ENCODE data around the gene UBE3B.

The UBE3B gene

DNA sequence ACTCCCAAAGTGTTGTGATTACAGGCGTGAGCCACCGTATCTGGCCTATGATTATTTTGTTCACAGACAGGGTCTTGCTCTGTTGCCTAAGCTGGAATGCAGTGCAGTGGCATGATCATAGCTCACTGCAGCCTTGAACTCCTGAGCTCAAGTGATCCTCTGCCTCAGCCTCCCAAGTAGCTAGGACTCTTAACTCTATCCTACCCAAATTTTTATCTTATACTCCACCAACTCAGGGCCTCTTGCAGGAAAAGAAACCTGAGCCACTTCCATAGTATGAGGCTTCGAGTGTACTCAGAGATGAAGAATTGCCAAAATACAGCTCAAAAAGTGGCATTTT lies 95.0 kb downstream of the UBE3B start:
- no peak for DNase-seq (ENCODE audit: low read depth, low spot score)

DNA sequence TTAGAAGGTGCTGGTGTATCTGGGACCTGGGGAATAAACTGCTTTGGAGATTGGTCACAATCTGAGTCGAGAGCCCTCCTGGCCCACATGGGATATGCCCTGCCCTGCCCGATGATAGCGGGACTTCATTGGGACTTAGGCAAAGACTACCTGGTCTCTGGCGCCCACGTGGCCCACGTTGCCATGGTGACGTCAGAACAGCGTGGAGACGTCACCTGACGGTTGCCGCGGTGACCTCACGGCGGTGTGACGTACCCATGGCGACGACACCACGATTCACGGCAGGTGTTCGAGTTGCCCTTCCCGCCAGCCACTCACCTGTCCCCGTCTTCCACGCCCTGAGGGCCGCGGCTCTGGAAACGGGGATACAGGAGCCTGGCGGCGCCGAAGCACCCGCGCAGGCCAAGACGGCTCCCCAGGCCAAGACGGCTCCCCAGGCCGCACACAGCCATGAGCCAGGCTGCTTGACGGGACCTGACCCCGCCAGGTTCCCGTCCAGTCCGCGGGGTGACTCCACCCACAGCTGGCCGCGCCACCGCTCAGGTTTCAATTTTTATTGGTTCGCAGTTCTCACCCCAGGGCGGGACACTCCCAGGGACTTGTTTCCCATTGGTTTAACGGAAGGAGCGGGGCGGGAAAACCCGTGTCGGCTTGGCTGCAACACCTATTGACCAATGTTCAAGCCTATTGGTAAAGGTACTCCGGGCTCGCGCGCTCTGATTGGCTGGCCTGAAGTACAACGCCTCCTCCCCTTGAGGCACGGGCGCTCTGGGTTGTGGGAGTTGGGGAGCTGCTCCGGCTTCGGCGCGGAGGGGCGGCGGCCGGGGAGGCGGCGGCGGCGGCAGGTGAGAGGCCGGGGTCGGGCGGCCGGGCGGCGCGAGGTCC lies 95.8 kb downstream of the UBE3B start, which contains the start of the genes MMAB and MVK:
Gene MMAB, minus strand, starts transcription at position 476 of the 885 bp plus-strand sequence. Its CDS starts 24 bp downstream, at position 452.
Gene MVK, plus strand, starts transcription at position 766 of the 885 bp plus-strand sequence. CDS start 1,029 bp downstream, outside the sequence.
- DNase-seq (ENCODE audit: low read depth, low spot score): peak; percentile 99

DNA sequence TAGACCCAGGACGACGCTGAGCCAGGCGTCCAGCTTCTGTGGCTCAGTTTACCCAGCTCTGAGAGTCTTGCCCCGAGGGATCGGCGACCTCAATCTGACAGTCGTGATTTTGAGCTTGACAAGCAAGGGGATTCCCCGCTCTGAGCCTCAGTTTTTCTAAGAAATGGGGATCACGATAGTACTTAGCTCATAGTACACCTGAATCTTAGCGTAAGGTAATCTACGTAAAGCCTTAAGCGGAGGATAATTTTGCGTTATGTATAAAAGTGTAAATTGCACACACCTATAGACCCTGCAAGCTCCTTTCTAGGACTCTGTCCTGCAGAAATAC lies 96.4 kb downstream of the UBE3B start:
- DNase-seq (ENCODE audit: low read depth, low spot score): no peak

DNA sequence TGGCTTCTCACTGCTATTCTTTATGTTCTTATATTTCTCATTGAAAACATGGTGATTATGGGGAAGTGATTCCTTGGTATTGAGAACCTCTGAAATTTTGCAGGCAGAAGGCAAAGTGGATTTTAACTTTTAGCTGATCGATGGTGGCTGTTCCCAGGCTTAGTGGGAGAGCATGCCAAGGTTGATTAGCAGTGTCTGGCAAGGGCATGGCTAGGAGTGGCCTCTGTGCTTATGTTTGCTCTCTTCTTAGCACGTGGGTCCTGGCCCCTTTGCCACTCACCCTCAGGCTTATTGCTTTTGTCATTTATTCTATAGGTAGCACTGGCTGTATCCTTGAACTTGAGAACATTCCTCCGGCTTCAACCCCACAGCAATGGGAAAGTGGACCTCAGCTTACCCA lies 98.2 kb downstream of the UBE3B start:
- no peak for DNase-seq (ENCODE audit: low read depth, low spot score)

DNA sequence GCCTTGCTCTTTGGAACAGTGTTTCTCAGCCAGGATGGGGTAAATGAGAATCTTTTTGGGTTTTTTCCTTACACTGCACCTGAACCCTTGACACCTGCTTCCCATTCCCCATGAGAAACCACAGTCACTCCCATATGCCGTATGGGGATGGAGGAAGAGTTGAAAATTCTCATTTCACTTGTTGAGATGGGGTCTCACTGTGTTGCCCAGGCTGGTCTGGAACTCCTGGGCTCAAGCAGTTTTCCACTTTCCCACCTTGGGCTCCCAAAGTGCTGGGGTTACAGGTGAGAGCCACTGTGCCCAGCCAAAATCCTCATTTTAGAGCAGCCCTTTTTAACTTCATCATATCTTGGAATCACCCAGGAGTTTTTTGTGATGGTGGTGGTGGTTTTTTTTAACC lies 99.9 kb downstream of the UBE3B start:
- no peak for DNase-seq (ENCODE audit: low read depth, low spot score)

DNA sequence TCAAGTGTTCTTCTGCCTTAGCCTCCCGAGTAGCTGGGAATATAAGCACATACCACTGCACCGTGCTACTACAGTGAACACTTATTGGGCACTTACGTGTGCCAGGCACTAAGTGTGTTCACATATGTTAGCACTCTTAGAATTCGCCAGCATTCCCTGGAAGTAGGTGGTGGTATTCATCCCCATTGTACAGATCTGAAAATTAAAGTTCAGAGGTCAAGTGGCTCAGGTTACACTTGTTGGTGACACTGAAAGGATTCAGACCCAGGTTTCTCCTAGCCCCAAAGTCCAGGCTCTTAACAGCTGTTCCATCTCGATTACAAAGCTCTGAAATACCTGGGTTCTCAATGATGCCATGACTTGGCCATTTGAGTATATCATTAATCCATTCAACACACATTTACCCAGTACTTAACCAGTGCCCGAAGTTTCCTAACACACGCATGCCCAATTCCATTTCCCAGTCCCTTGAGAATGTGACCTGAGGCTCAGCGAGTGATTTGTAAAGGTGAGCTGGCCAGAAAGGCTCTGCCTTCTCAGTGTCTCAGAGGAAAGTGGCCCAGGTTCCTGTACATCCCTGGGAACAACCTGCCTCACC lies 101.0 kb downstream of the UBE3B start:
- no peak for DNase-seq (ENCODE audit: low read depth, low spot score)

DNA sequence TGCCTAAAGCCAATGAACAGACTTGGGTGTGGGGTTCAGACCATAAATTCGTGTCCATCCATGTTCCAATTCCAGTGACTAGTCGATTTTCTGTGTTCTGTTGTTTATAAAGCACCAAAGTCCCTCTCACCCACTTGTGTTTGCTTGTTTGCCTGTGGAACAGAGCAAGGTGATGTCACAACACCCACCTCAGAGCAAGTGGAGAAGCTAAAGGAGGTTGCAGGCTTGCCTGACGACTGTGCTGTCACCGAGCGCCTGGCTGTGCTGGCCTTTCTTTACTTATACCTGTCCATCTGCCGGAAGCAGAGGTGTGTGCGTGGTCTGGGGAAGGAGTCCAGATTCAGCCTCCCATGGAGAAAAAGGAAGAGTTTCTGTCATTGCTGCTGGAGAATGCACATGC lies 102.2 kb downstream of the UBE3B start:
- DNase-seq (ENCODE audit: low read depth, low spot score): no peak

DNA sequence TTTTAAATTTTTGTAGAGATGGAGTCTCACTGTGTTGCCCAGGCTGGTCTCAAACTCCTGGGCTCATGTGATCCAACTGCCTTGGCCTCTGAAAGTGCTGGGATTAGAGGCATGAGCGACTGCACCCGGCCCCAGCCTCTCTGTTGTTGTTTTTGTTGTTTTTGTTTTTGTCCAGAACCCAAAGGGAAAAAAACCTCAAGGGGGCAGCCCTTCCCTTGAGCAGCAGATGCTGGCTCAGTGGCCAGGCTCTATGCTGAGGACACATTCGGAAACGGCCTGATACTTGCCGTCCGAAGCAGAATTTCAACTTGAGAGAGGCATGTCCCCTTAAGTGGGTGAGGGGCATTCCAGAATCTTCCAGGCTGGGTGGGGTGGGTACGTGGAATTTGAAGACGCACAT lies 102.8 kb downstream of the UBE3B start:
- no peak for DNase-seq (ENCODE audit: low read depth, low spot score)

DNA sequence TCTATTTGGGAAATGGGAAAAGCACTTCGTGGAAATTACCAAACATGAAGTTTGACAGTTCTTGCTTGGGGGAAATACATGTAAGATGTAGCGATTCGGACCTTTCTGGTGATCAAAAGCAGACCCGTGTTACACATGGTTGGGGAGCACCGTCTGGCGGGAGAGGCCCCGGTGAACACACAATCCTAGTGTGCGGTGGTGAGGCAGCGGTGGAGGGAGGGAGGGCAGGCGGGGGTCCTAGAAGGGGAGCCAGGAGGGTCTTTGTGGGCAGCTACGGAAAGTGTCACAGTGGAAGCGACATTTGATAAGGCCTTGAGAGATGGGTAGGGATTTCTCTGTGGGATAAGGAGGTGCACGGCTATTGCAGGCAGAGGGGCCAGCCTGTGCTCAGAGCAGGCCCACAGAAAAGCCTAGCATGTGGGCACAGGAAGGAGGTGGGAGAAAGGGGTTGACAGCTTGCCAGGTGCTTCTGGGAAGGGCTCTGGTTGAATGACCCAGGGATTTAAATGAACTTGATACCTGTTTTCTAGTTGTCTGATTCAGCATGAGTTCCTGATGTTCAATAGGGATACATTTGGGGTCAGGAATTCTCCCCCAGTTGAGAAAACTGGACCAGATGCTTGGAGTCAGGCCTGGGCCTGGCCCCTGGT lies 103.4 kb downstream of the UBE3B start:
- no peak for DNase-seq (ENCODE audit: low read depth, low spot score)

DNA sequence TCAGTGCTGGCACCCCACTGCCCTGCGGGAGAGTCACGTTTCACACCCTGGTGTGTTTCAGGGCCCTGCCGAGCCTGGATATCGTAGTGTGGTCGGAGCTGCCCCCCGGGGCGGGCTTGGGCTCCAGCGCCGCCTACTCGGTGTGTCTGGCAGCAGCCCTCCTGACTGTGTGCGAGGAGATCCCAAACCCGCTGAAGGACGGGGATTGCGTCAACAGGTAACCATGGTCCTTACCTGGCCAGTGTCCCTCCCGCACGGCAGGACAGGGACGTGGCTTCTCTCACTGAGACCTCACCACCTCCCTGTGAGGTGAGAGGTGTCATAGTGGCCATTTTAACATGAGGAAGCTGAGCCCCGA lies 103.9 kb downstream of the UBE3B start:
- no peak for DNase-seq (ENCODE audit: low read depth, low spot score)

DNA sequence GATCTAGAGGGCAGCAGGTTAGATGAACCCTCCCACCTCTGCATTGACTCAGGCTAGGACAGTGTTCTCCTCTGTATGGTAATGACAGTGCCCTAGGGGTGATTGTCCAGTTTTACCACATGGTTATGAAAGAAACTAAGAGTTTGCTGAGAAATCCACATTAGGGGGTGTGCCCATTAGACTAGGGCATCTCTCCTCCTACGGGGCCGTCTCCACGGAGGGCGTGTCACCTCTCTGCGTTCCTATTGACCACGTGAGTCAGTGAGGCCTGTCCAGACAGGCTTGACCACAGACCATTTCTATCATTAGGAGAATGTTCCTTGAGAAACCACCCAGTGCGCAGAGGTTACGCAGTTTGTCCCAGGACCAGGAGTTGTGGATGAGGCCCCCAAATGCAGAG lies 104.4 kb downstream of the UBE3B start:
- DNase-seq (ENCODE audit: low read depth, low spot score): no peak

DNA sequence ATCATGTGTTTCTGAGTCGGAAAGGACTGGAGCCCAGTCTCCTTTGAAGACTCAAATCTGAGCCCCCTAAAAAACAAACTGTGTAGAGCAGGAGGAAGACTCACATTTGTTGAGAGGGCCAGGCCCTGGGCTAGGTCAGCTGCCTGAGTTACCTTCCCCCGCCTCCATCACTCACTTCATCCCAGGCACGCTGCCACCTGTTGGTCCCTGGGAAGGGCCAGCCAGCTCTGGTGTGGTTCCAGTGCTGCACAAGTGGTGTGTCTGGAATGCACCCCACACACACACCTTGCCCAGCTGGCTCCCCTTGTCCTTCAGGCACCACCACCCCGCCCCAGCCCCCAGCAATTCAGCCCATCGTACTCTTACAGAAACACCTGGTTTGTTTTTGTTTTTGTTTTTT lies 105.2 kb downstream of the UBE3B start:
- DNase-seq (ENCODE audit: low read depth, low spot score): no peak

DNA sequence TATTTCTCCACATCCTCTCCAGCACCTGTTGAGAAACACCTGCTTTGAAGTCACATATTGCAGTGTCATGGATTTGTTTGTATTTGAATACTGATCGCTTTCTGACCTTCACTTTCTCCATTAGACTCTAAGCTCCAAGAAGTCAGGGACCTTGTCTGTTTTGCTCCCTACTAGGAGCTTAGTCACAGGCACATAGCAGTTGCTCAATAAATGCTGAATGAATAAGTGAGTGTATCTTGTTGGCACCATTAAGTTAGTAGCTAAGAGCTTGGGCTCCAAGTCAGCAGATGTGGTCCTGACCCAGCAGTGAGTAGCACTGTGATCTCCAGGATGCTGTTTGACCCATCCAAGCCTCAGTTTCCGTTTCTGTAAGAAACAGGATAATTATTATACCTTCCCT lies 106.3 kb downstream of the UBE3B start:
- DNase-seq (ENCODE audit: low read depth, low spot score): no peak

Measured in activated CD4-positive, CD25-positive, alpha-beta regulatory T cell treated with anti-CD3 and anti-CD28 coated beads, Interleukin-2, amount 50 U/mL, for 16 hours (primary cell).